22Rv1 (cell line): Measurements from ENCODE around the gene KRT81.

Source experiments
- CTCF ChIP-seq: fragments of 450-650 bp; IDR thresholded peaks from 2 replicates; pipeline ENCODE4 v1.5.1; 2017; ENCODE audit warnings: mild to moderate bottlenecking
- ZFX ChIP-seq: fragments of 450-650 bp; IDR thresholded peaks from 2 replicates; pipeline ENCODE4 v1.6.1; 2017; ENCODE audit warnings: antibody characterized with exemption, borderline replicate concordance

- TF ChIP-seq CTCF (no peak), ZFX (no peak)
Measured at GRCh38 chr12:52324153-52324444, 32.8 kb upstream of the KRT81 start.
